PC-9 (cell line): ENCODE data around the gene GPR35.

Experiments
- CTCF ChIP-seq: fragments of 200-600 bp; sonication (generic); conservative IDR thresholded peaks from 2 replicates; pipeline ENCODE4 v1.6.1; 2017; ENCODE audit warnings: mixed run types, antibody characterized with exemption, mild to moderate bottlenecking, moderate library complexity
- EZH2 ChIP-seq: fragments of 200-600 bp; sonication (generic); IDR thresholded peaks from 2 replicates; pipeline ENCODE4 v1.8.0; 2017; ENCODE audit warnings: antibody characterized with exemption, low read depth

DNA sequence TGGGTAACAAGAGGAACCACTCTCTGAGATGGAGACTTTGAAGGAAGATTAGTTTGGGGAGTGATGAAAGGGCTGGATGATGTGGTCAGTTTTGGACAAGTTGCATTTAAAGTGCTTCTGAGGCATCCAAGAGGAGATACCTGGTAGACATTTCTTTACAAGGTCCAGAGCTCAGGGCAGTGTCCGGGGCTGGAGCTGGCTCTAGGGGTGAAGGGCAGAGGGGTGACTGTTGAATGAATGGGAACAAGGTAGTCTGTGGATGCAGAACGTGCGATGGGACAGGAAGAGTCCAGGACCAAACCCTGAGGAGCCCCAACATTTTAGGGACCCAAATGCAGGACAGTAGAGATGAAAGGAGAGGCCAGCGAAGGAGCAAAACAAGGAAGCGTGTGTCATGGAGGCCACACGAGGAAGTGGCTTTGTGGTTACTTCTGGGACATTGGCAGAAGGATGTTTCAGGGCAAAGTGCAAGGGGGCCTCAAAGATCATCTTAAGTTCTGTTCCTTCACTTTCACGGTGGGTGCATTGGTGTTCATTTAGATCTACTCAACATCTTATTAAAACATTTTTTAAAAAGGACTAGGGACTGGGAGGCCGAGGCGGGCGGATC, 13.6 kb upstream of the GPR35 start:
- TF ChIP-seq CTCF (no peak), EZH2 (no peak)
